Upper lobe of left lung (tissue), 4 donors: ENCODE measurements around the gene FOXP1.

Source experiments
- EP300 ChIP-seq, 4 donors: sonication (generic); formaldehyde crosslinking; IDR thresholded peaks; one replicate each; pipeline ENCODE4 v1.5.1; 2017; ENCODE audit warnings: antibody characterized with exemption in 4 of 4, control low read depth in 2 of 4
- POLR2A ChIP-seq, 4 donors: fragments of 450-650 bp; IDR thresholded peaks; one replicate each; pipeline ENCODE4 v1.5.1; 2016 to 2017; ENCODE audit warnings: antibody characterized with exemption in 4 of 4, mild to moderate bottlenecking in 2 of 4
- POLR2AphosphoS5 ChIP-seq, 2 donors: sonication (generic); formaldehyde crosslinking; IDR thresholded peaks; one replicate each; pipeline ENCODE4 v1.5.1; 2017; ENCODE audit warnings: antibody characterized with exemption in 2 of 2
- TF ChIP-seq, protein P1 (sequence below), 6 experiments: fragments of 450-650 bp in 4 of 6; fragments of 200-600 bp in 2 of 6; sonication (generic) in 2 of 6; IDR thresholded peaks; one replicate each; pipeline ENCODE4 v1.5.1; 2016 to 2019; ENCODE audit warnings: antibody characterized with exemption in 6 of 6

DNA sequence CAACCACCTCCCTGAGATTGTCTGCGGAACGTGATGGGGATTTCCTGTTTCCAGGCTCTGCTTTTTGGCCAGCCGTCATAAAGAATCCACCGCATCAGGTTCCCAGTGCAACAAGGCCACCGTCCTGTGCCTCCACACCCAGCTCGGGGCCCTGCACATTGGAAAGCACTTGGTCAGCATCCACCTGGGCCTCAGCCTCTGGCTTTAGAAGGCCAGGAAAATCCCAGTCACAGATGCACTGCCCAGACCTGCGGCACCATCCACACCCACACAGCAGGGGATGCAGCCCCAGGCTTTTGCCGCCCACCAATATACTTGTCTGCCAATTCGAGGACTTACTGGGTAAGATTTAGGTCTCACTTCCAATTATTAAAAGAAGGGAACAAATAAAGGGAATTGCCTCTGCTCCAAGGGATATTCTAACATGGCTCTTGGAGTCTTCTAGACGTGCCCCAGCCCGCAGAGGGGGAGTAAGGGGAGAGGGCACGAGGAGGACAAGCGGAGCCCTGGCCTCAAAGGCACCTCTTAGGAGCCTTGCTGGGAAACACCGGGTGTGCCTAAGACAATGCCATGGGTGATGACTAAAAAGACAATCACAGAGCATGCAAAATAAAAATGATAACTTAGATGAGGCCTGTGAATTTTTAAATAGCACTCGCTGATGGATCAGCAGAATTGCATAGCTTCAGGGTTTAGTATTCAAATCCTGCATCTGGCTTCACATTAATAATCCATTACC, 169.2 kb downstream of the FOXP1 start:
- TF ChIP-seq, protein P1, sequence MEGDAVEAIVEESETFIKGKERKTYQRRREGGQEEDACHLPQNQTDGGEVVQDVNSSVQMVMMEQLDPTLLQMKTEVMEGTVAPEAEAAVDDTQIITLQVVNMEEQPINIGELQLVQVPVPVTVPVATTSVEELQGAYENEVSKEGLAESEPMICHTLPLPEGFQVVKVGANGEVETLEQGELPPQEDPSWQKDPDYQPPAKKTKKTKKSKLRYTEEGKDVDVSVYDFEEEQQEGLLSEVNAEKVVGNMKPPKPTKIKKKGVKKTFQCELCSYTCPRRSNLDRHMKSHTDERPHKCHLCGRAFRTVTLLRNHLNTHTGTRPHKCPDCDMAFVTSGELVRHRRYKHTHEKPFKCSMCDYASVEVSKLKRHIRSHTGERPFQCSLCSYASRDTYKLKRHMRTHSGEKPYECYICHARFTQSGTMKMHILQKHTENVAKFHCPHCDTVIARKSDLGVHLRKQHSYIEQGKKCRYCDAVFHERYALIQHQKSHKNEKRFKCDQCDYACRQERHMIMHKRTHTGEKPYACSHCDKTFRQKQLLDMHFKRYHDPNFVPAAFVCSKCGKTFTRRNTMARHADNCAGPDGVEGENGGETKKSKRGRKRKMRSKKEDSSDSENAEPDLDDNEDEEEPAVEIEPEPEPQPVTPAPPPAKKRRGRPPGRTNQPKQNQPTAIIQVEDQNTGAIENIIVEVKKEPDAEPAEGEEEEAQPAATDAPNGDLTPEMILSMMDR (IDR thresholded peaks at IDR 0.05) = no peak
- TF ChIP-seq POLR2AphosphoS5 (IDR thresholded peaks at IDR 0.05) = no peak
- TF ChIP-seq POLR2A (IDR thresholded peaks at IDR 0.05) = no peak
- TF ChIP-seq EP300 (IDR thresholded peaks at IDR 0.05) = no peak
